HG03520 (cell line): ENCODE measurements around the gene LRRC55.

Experiments used
- ATAC-seq: cut with Tn5 transposase; IDR thresholded peaks from one replicate; pipeline ENCODE4 v1.9.1; 2021; ENCODE audit warnings: mild to moderate bottlenecking, moderate library complexity; ENCODE audit not compliant: unreplicated experiment

LRRC55 gene

GRCh38 chr11:57231539-57232253 is 49.9 kb downstream of the LRRC55 start:
- no peak for ATAC-seq

GRCh38 chr11:57233702-57234101 is 51.9 kb downstream of the LRRC55 start:
- ATAC-seq, result no peak

- ATAC-seq, result no peak
These were observed 54.3 kb downstream of the LRRC55 start for GRCh38 chr11:57235761-57236703.

- ATAC-seq, result no peak
These were observed 55.5 kb downstream of the LRRC55 start, which contains the start of gene APLNR for GRCh38 chr11:57237204-57237681. Gene APLNR (minus strand): TSS chr11:57237250. CDS start chr11:57237004, 246 bp downstream.

- ATAC-seq, result no peak
These were observed 57.6 kb downstream of the LRRC55 start for GRCh38 chr11:57239348-57239747.

GRCh38 chr11:57240007-57240406 is 58.3 kb downstream of the LRRC55 start:
- ATAC-seq, result no peak

GRCh38 chr11:57240757-57241156 is 59.0 kb downstream of the LRRC55 start:
- no peak for ATAC-seq
